ENCODE measurements around the gene PCDH1. TPM values are rescaled to one million over a fixed set of nuclear protein-coding genes. Genes with fewer than 3 reads are reported as not detected.
"Not testable (repeated sequence)": the region's sequence is repeated elsewhere in the genome, so short reads cannot be mapped to it uniquely, and the experiment has no call there.

PCDH1 gene
- polyA plus RNA-seq, 5 donors, result 22.2 to 32.4 (median 24.8) TPM

DNA sequence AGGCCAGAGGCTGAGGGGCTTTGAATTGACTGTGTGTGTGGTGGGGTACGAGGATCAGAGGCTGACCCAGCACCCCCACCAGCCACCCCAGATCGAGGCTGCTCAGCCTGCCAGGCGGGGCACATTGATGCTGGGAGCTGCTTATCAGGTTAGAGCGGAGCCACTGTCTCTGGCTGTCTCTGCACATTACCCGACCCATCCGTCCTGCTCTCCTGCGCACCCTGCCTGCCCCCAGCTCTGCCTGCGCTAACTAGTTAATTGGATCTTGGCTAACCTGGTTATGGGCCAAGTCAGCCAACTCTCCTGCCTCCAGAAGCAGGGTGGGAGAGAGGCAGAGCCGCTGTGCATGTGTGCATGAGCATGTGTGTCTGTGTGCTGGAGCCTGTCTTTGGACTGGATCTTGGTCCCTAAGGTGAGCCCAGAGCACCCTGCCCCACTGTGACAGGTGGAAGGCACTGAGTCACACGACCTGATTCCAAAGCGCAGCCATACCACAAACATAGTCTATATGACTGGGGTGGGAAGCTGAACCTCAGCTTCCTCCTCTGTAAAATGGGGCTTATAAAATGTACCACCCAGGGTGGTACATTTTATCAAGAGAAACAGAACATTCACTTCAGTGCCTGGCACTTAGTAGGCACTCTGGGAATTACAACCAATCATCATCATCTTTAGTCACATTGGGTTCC is 39.7 kb downstream of the PCDH1 start:
- no peak for DNase-seq

DNA sequence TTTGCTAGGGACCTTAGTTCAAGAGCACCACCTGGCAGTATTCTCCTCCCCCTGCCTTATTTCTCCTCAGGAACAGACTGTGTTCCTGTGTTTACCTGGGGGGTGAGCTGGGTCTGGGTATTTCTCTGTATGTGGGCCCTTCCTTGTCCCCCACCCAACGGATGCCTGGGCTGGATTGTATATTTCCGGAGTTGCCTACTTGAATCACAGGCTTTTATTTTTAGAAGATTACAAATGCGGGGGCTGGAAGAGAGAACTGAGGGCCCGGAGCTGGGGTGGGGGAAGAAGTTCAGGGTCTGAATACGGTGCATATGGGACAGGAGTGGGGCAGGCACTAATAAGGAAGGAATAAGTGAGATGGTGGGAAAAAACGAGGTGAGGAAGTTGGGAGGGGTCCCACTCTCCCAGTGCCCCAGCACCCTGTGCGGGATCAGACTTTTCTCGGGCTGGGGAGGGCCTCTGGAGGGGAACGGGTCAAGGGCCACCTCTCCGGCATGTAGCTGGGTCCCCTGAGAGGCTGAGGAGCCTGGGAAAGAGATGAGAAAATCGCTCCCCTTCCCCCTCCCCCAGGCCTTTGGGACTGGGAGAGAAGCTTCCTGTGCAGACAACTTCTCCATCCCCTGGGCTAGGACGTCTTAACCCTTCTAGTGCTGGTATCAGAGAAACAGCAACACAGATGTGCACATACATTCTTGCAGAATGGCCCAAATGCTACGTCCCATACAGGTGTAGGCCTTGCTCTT is 42.1 kb downstream of the PCDH1 start:
- no peak for DNase-seq

DNA sequence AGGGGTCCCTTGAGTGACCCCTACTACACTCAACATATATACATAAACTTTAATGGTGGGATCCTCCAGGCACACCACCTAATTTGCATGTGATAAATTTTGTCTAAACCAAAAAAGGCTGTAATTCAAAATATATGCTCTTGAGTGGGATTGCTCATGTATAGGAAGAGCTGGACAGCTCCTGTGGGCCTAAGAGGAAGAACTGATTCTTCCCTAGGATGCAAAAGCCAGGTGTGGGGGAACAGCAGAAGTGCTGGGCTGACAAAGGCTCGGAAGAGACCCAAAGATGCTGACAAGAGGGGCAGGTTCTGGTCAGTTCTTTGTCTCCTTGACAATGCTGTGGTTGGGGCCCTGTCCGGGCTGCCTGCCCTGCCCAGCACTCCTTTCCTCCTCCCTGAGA is 43.9 kb downstream of the PCDH1 start:
- DNase-seq, result no peak

DNA sequence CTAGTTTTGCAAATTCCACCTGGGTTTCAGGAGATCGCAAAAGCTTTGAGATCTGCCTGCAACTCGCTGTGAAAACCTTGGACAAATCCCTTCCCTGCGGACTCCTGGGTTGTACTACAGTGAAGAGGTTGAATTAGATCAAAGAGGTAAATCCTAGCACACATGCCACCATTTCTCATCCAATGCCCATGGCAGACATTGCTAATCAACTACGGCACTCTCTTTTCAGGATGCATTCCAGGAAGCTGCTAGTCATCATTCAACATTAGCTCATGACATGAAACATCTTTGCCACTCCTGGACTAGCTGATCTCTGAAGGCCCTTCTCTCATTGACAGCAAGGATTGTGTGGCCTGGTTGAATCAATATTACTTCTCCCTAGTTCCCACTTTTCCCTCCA is 46.1 kb downstream of the PCDH1 start:
- DNase-seq, result no peak

DNA sequence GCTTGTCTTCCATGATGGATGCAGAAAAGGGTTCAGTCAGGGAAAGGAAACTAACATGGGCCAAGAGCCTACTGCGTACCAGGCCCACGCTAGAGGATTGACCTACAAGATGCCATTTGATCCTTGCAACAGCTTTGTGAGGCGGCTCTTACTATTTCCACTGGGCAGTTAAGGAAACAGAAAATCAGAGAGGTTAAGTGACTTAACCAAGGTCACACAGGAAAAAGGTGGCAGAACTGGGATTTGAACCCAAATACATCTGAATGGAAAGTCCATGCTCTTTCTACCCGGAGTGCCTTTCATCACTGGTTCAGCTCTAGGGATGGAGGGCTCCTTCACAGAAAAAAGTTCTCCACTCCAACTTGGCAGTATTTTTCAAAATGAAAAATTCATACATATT is 50.0 kb downstream of the PCDH1 start:
- DNase-seq, result no peak

DNA sequence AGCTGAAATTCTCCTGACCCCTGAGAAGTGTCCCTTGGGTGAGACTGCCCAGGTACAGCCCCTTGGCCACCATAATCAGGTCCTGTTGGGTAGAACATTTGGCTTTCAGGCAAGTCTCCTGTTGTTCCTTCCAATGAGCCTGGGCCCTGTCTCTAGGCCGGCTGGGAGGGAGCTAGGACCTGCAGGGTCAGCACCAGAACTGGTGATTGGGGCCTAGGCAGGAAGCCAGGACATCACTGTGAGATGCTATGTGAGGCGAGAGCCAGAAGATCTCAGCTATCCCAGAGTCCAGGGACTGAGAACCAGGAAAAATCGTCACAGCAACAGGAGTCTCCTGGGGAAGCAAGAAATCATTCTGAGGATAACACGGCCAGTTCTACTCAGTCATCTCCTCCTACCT is 51.5 kb downstream of the PCDH1 start:
- DNase-seq, result peak in 1 of 2 donors; percentile 48

DNA sequence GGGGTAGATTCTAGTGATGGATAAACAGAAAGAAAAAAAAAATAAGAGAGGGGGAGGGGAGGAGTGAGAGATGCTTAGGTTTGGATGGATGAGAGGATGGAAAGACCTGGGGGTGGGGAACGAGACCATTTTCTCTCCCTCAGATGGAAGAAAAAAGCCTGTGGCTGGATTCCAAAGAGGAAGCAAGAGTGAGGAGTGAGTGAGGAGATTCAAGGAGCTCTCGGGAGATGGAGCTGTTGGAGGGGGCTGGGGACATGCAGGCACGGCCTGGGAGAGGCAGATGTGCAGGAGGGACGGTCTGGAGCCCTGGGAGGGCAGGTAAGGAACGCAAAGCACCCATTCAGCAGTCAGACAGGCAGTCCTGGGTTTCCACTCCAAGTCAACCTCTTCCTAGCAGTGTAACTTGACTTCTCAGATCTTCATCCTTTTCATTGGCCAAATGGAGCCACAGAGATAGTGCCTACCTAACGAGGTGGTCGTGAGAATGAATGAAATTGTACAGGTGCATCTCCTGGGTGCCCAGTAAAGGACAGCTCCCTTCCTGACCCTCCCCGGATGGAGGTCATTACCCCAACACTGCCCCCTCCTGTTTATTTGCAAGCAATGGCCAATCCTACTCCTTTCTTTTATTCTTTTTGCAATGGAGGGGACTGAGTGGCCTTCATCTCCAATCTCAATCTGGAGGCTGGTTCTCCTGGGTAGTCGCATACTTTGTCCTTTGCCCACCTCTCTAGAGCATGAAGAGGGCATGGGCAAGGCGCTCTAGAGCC is 52.2 kb downstream of the PCDH1 start:
- DNase-seq, result no peak

DNA sequence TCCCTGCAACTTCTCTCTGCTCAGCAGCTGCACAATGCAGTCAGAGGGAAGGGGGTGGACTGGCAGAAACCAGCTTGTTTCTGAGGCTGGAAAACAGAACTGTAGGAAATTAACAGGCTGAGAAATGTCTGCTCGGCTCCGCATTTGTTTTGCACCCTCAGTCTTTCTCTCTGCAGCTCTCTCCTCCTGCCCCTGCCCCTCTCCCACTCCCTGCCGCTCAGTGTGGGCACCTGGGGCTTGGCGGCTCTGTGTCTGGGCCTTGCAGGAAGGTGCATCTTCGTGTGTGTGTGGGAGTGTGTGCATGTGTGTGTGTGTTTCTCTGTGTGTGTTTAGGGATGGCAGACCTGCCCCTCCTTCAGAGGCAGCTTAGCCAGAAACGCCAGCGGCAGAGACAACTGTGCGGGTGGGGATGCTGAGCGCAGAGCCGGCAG is 53.0 kb downstream of the PCDH1 start:
- no peak for DNase-seq

DNA sequence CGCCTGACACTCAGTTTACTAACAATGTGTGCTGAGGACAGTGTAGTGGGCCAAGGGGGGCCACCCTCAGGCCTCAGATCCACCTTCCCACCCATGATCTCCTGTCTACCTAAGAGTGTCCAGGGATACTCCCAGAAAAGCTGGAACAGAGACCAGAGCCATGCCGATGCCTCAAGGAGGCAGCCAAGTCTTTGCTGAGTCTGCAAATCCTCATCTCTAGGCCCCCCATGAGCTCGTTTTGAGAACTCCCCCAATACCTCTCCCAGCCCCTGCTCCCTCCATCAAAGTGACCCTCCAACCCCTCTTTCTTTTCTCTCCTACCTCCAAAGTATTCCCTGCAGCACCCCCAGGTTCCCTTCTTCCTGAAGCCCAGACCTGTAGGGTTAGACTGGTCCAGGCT is 53.5 kb downstream of the PCDH1 start:
- no peak for DNase-seq

DNA sequence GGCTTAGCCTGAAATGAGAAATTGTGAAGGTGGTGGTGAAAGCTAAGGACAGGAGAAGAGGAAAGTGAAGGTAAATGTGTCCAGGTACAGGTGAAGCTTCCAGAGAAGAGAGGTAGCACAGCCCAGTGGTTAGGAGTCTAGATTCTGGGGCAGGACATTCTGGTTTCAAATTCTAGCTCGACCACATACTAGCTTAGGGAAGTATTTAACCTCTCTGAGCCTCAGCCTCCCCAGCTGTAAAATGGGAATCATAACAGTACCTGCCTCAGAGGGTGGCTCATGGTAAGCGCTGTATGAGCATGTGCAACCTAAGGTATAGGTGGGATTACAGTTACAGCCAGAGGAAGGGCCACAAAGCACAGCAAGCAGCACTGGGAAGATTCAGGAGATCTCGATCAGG is 55.2 kb downstream of the PCDH1 start:
- DNase-seq, result no peak

DNA sequence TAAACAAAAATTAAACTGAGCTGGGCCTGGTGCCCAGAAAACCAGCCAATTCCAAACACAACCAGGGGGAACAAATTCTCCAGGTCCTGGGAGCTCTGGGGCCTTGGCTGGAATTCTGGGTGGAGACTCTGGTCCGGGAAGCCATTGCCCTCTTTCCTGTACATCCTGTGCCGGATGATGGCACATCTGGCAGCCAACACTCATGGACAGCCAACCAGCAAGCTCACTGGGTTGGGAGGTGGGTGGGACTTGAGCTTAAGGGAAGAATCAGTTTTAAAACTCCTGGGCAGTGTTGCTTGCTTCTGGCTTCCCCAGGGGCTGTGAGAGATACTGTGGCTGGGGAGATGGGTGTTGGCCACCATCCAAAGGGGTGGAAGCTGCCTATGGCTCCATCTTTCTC is 56.1 kb downstream of the PCDH1 start:
- no peak for DNase-seq

DNA sequence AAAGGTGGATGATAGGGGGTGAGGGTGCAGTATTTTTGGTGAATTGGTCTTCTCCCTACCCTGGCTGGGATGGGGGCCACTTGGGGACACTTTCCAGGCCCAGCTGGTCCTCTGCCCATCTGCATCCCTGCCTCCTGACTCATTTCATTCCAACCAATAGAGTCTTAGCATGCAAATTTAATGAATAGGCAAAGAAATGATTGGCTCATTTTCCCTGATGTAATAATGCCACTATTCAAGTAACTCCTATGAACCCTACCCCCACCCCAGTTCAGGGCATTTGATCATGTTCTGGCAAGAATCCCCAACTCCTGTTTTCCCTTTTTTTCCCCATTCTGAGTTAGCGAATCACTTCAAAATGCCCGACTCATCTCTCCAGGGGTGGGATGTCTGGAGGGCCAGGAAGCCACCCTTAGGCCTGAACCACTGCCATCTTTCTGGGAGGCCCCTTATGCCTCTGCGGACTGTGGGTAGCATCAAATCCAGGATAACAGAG is 56.7 kb downstream of the PCDH1 start:
- no peak for DNase-seq

DNA sequence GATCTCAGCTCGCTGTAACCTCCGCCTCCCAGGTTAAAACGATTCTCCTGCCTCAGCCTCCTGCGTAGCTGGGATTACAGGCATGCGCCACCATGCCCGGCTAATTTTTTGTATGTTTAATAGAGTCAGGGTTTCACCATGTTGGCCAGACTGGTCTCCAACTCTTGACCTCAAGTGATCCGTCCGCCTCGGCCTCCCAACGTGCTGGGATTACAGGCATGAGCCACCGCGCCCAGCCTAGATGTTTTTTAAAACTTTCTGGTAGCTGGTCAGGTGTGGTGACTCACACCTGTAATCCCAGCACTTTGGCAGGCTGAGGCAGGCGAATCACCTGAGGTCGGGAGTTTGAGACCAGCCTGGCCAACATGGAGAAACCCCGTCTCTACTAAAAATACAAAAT is 57.5 kb downstream of the PCDH1 start:
- DNase-seq, result not testable (repeated sequence)

DNA sequence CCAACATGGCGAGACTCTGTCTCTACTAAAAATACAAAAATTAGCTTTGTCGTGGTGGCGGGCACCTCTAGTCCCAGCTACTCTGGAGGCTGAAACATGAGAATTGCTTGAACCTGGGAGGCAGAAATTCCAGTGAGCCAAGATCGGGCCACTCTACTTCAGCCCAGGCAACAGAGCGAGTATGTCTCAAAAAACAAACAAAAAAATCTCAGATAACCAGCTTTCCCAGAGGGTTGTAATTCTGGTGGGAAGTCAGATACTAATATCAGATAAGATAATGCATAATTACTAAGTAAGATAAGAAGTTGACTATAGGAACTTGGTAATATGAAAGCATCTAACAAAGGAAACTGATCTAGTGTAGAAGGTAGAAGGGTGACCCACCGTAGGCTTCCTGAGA is 60.6 kb downstream of the PCDH1 start:
- DNase-seq, result no peak

DNA sequence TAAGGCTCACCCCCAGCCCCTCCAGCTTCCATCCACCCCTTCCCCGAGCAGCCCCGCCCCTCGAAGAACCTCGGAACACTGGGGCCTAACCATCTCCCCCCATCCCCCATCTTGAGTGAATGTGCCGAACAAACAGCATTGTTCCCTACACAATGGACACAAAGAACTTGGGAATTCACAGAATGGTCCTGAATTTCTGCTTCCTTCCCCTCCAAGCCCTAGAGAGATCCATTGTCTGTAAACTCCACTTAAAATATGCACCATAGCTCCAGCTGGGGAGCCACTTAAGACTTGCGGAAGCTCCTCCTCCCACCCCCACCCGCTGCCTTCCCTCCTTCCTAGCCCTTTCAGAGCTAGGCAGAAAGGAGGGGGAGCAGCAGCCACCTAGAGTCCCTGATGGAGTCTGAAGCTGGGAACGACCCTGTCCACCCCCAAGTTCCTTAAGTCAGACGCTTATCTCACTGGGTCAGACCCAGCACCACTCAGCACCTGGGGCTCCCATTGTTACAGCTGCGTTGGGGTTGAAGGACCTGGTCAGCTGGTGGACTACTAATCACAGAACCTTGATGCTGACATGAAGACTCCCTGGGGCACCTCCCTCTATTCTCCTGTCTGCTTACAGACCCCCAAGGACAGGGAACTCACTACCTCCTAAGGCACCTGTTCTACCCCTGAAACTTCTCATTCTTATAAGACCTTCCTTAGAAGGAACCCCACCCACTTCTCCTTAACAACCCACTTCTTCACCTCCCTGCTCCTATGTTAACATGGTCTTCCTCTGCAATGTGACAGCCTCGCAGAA is 61.4 kb downstream of the PCDH1 start:
- DNase-seq, result no peak

DNA sequence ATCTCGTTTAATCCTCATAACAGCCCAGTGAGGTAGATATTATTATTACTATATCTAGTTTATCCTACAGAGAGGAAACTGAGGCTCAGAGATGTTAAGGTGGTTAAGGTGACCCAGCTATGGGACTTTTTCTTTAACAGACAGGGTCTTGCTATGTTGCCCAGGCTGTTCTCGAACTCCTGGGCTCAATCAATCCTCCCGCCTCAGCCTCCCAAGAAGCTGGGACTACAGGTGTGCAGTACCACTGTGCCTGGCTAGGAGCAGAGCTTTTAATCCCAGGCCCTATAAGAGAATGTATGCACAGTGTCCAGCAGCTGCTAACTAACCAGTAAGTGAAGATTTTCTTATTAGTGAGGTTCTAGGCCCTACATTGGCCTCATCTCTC is 62.4 kb downstream of the PCDH1 start:
- DNase-seq, result no peak

DNA sequence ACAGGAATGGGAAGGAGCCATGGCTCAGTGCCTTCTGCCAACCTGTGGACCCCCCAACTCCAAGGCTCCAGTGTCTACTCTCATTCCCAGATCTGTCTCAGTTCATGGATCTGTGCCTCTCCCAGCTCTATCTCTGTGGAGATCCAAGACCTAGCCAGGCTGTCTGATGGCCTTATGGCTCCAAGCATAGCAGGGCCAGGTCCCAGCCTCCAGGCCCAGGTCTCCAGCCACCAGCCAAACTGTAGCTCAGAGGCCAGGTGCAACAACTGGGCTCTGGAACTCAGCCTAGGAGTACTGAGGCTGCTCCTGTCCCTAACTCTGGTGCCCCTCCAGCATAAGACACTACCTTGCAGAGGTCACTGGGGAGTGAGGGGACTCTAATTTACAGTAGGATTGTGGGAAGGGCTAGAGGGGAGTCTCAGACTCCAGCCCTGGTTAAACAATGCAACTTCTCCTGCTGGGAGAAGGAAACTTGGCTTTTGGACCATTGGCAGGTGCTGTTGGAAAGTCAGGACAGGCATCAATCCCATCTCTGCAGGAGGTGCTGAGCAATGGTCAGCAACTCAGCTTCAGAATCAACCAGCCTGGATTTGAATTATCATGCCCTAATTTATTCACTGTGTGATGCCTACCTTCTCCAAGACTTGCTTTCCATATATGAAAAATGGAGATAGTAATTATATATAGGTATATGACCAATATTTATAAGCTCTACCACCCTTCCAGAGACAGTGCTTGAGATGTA is 63.0 kb downstream of the PCDH1 start:
- DNase-seq, result no peak

DNA sequence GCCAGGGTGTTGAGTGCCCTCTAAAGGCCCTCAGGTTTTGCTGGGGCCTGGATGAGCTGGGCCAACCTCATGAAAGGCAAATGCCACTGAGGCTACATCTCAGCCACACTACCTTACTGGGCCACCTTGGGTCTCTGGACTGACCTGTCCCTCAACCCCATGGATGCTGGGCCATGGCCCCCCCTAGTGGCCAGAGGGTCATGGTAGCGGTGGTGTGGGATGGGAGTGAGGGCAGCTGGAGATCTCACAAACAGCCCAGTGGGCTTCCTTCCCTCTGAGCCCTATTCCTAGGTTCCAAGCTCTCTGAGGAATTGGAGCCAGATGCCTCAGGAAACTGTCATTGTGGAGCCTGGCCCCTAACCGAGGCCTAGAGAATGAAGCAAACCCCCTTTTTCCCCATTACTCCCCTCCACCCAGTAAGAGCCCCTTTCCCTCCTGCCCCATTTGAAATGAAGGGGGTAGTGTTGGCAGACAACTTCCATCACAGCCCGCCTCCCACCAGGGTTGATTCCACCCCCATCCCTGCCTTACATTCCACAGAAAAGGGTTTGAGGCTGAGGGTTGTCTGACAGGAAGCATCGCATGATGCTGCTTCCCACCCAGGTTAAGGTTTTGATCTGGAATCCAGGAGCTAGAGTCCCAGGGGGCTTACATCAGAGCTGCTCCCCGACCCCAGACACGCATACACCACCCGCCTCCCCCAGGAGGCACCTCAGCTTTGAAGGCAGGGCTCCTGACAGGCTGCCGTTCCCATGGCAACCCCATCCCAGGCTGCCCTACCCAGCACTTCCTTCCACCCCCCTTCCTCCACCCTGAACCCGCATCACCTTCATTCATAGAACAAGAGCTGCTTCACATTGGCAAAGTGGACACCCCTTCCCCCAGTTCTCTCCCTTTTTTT is 63.9 kb downstream of the PCDH1 start:
- DNase-seq, result no peak

DNA sequence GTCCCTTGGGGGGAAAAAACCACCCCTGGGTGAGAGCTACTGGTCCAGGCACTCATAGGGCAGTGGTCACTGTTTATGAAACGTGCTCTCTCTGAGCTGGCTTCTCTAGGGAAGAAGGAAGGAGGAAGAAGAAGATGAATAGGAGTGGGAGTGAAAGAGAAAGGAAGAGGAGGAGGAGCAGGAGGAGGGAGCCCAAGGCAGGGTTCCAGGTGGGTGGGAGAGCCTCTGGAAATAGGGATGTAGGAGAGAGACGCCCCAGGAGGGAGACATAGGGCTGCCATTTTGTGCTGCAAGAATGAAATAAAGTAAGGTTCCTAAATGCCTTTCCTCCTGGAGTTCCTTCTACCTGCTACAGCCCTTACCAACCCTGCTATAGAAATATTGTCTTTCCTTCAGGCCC is 65.7 kb downstream of the PCDH1 start:
- no peak for DNase-seq

Measured in right lung (tissue), 5 donors.